K562 (cell line): ENCODE measurements around the gene RNF2. TPM values are rescaled to one million over a fixed set of nuclear protein-coding genes. Genes with fewer than 3 reads are reported as not detected.

Source experiments
- ARID3B ChIP-seq: fragments of 250-450 bp; sonication (Bioruptor Pico); IDR thresholded peaks from 2 replicates; pipeline ENCODE4 v1.4.0; 2020; ENCODE audit warnings: borderline replicate concordance
- E4F1 ChIP-seq: fragments of 250-450 bp; sonication (Bioruptor Pico); IDR thresholded peaks from 2 replicates; pipeline ENCODE4 v1.5.0; 2021; ENCODE audit warnings: mild to moderate bottlenecking, borderline replicate concordance
- EWSR1 ChIP-seq: fragments of 450-650 bp; IDR thresholded peaks from 2 replicates; pipeline ENCODE4 v1.6.1; 2018; ENCODE audit warnings: borderline replicate concordance, mild to moderate bottlenecking, low read depth, moderate library complexity; ENCODE audit not compliant: partially characterized antibody
- ILK ChIP-seq: fragments of 450-650 bp; IDR thresholded peaks from 2 replicates; pipeline ENCODE4 v1.6.1; 2016; ENCODE audit warnings: missing genetic modification characterization, low read depth, mild to moderate bottlenecking, missing compliant biosample characterization, moderate library complexity, borderline replicate concordance
- KDM5B ChIP-seq: fragments of 200-600 bp; sonication (generic); IDR thresholded peaks from 2 replicates; pipeline ENCODE4 v1.6.1; 2012; ENCODE audit warnings: low read depth, mild to moderate bottlenecking, moderate library complexity, low read length, control low read depth, inconsistent platforms; ENCODE audit not compliant: insufficient replicate concordance
- MAFF ChIP-seq: IDR thresholded peaks from 2 replicates; pipeline ENCODE4 v1.6.1; 2012; ENCODE audit warnings: low read length, improper control_type of control experiment
- POLR2H ChIP-seq: IDR thresholded peaks from 2 replicates; pipeline ENCODE4 v1.6.1; 2016; ENCODE audit warnings: missing genetic modification characterization, low read depth, mild to moderate bottlenecking, control low read depth, missing compliant biosample characterization, moderate library complexity
- SAFB ChIP-seq: fragments of 200-400 bp; formaldehyde crosslinking; IDR thresholded peaks from 2 replicates; pipeline ENCODE4 v1.6.1; 2017; ENCODE audit warnings: low read depth, low read length, borderline replicate concordance
- SIX5 ChIP-seq, 2 experiments: IDR thresholded peaks; 2 replicates each; pipeline ENCODE4 v1.6.1; 2011; ENCODE audit warnings: low read length in 2 of 2, borderline replicate concordance in 1 of 2, low read depth in 1 of 2, mild to moderate bottlenecking in 1 of 2, moderate library complexity in 1 of 2; ENCODE audit not compliant: insufficient read depth in 1 of 2
- SRSF9 ChIP-seq: fragments of 200-400 bp; formaldehyde crosslinking; IDR thresholded peaks from 2 replicates; pipeline ENCODE4 v1.6.1; 2017; ENCODE audit warnings: low read depth, low read length, borderline replicate concordance
- TBP ChIP-seq: optimal IDR thresholded peaks from 2 replicates; pipeline ENCODE3; 2011; ENCODE audit warnings: low read depth, low read length, improper control_type of control experiment
- ZBTB11 ChIP-seq, 3 experiments: fragments of 200-800 bp in 1 of 3; fragments of 250-450 bp in 1 of 3; fragments of 450-650 bp in 1 of 3; sonication (Bioruptor Pico) in 1 of 3; sonication (Bioruptor generic) in 1 of 3; formaldehyde crosslinking in 1 of 3; IDR thresholded peaks; 2 replicates each; pipeline versions ENCODE4 v1.6.1 to v1.8.0; 2016 to 2022; ENCODE audit warnings: mild to moderate bottlenecking in 2 of 3, missing genetic modification characterization in 2 of 3, missing compliant biosample characterization in 1 of 3, moderate library complexity in 1 of 3
- polyA plus RNA-seq, 8 experiments: library from polyadenylated mRNA; depleted of rRNA in 4 of 8; stranded (reverse) in 5 of 8; unstranded in 3 of 8; fragments of >200 nt; fragmentation: Nextera tagmentation in 2 of 8; fragmentation: Illumina TruSeq in 1 of 8; extraction: Ambion mirVana in 2 of 8; extraction: Trizol in 1 of 8; gene quantifications; 2 replicates each; pipeline versions ENCODE4 v1.2.1 to v1.2.3, GENCODE V29; 2011 to 2014; ENCODE audit warnings: inconsistent platforms in 1 of 8, missing spikeins in 1 of 8
- total RNA-seq, 7 experiments: library from RNA; depleted of rRNA in 6 of 7; stranded (reverse); fragments of >200 nt in 6 of 7; fragmentation: Illumina TruSeq in 2 of 7; extraction: Trizol in 2 of 7; gene quantifications; 2 replicates each; pipeline versions ENCODE4 v1.2.1 to v1.2.3, GENCODE V29; 2011 to 2021; ENCODE audit warnings: low replicate concordance in 1 of 7

The RNF2 gene
- total and polyA plus RNA-seq, 9 of the 15 experiments (the other 6 are each of a cell fraction or from before 2014, with no cell fraction given) = 7.1 to 66.5 (median 32.9) TPM

- TF ChIP-seq ARID3B (CRISPR knock-in tag) (no peak), E4F1 (CRISPR knock-in tag) (no peak), SRSF9 (no peak), ZBTB11 (CRISPR knock-in tag; IDR thresholded peaks at IDR 0.05) (peak in 1 of 3 experiments; percentile 79; a peak in 2 of 6 replicates), MAFF (no peak), ILK (tag) (no peak), TBP (peak; percentile 57), SAFB (no peak), SIX5 (IDR thresholded peaks at IDR 0.05; ENCODE audit: borderline replicate concordance in 1 of 2, insufficient read depth in 1 of 2, low read depth in 1 of 2, low read length in 2 of 2) (no peak), POLR2H (tag) (peak; percentile 48), EWSR1 (no peak), KDM5B (peak; percentile 13)
These were observed at the start of gene RNF2 (continued) for GRCh38 chr1:185044981-185045813.
